Occipital lobe (tissue), 2 donors: ENCODE measurements around the gene EIF5A2. TPM values are rescaled to one million over a fixed set of nuclear protein-coding genes. Genes with fewer than 3 reads are reported as not detected.
"Not testable (repeated sequence)": the region's sequence is repeated elsewhere in the genome, so short reads cannot be mapped to it uniquely, and the experiment has no call there.

Source experiments
- DNase-seq: peaks from one replicate; lab custom pipeline; 2025; lab: John Stamatoyannopoulos, UW
- total RNA-seq: library from RNA; depleted of rRNA; stranded (reverse); fragments of >200 nt; gene quantifications from one replicate; pipeline ENCODE4 v1.2.3, GENCODE V29; 2014

The EIF5A2 gene
- 9.5 TPM for total RNA-seq

- peak; percentile 89 for DNase-seq
Observed at GRCh38 chr3:170908235-170909116, at the start of gene EIF5A2. EIF5A2 (minus strand) TSS chr3:170908637; CDS start chr3:170907806, 831 bp downstream.

GRCh38 chr3:170956647-170957046 is 48.2 kb upstream of the EIF5A2 start:
- DNase-seq = no peak

GRCh38 chr3:170953736-170954135 is 45.3 kb upstream of the EIF5A2 start:
- peak; percentile 9 for DNase-seq

- no peak for DNase-seq
Observed at GRCh38 chr3:170953229-170953628, 44.8 kb upstream of the EIF5A2 start.

- DNase-seq = no peak
Observed at GRCh38 chr3:170949211-170949610, 40.8 kb upstream of the EIF5A2 start.

- DNase-seq = no peak
Observed at GRCh38 chr3:170947018-170947769, 38.8 kb upstream of the EIF5A2 start.

- DNase-seq = no peak
Observed at GRCh38 chr3:170942011-170942410, 33.6 kb upstream of the EIF5A2 start.

- no peak for DNase-seq
Observed at GRCh38 chr3:170941551-170941950, 33.1 kb upstream of the EIF5A2 start.

- DNase-seq = not testable (repeated sequence)
Observed at GRCh38 chr3:170933039-170933438, 24.6 kb upstream of the EIF5A2 start.

GRCh38 chr3:170923553-170923952 is 15.1 kb upstream of the EIF5A2 start:
- DNase-seq = not testable (repeated sequence)

- no peak for DNase-seq
Observed at GRCh38 chr3:170918715-170919114, 10.3 kb upstream of the EIF5A2 start.

- no peak for DNase-seq
Observed at GRCh38 chr3:170914690-170915089, 6.3 kb upstream of the EIF5A2 start.

GRCh38 chr3:170914212-170914611 is 5.8 kb upstream of the EIF5A2 start:
- DNase-seq = no peak

- no peak for DNase-seq
Observed at GRCh38 chr3:170911051-170911450, 2.6 kb upstream of the EIF5A2 start.

- DNase-seq = no peak
Observed at GRCh38 chr3:170910542-170910941, 2.1 kb upstream of the EIF5A2 start.

GRCh38 chr3:170909129-170909903 is 879 bp upstream of the EIF5A2 start:
- DNase-seq = no peak

GRCh38 chr3:170907637-170908234 is 701 bp downstream of the EIF5A2 start:
- DNase-seq = no peak

- no peak for DNase-seq
Observed at GRCh38 chr3:170905862-170906261, 2.6 kb downstream of the EIF5A2 start.

GRCh38 chr3:170903123-170903522 is 5.3 kb downstream of the EIF5A2 start:
- DNase-seq = no peak

GRCh38 chr3:170899455-170899854 is 9.0 kb downstream of the EIF5A2 start:
- no peak for DNase-seq

- no peak for DNase-seq
Observed at GRCh38 chr3:170897978-170898377, 10.5 kb downstream of the EIF5A2 start.
